Skin of body (tissue), 2 donors: ENCODE data around the gene ZNF302. TPM values are rescaled to one million over a fixed set of nuclear protein-coding genes. Genes with fewer than 3 reads are reported as not detected.
"Not testable (repeated sequence)": the region's sequence is repeated elsewhere in the genome, so short reads cannot be mapped to it uniquely, and the experiment has no call there.

Experiments
- DNase-seq: peaks from one replicate; lab custom pipeline; 2025; lab: John Stamatoyannopoulos, UW
- total RNA-seq: library from RNA; depleted of rRNA; stranded (reverse); fragments of >200 nt; gene quantifications from one replicate; pipeline ENCODE4 v1.2.3, GENCODE V29; 2014

The ZNF302 gene
- total RNA-seq, 1 donor from 2014 or later: 28.7 TPM

GRCh38 chr19:34671972-34672371 is 5.5 kb upstream of the ZNF302 start:
- DNase-seq: no peak

- no peak for DNase-seq
These were observed 3.9 kb upstream of the ZNF302 start for GRCh38 chr19:34673590-34673989.

- no peak for DNase-seq
These were observed 2.2 kb upstream of the ZNF302 start for GRCh38 chr19:34675250-34675649.

- DNase-seq: no peak
These were observed 1.6 kb upstream of the ZNF302 start for GRCh38 chr19:34675919-34676318.

GRCh38 chr19:34676697-34677385 is 637 bp upstream of the ZNF302 start, which contains the start of gene SCGB2B2:
TSS of gene SCGB2B2 (minus strand) at chr19:34677159. CDS start at chr19:34594563, 82,596 bp downstream.
- DNase-seq: peak; percentile 88

GRCh38 chr19:34678085-34678412 is 571 bp downstream of the ZNF302 start:
- no peak for DNase-seq

- DNase-seq: no peak
These were observed 943 bp downstream of the ZNF302 start for GRCh38 chr19:34678421-34678820.

GRCh38 chr19:34681478-34681877 is 4.0 kb downstream of the ZNF302 start:
- no peak for DNase-seq

- DNase-seq: not testable (repeated sequence)
These were observed 7.8 kb downstream of the ZNF302 start for GRCh38 chr19:34685266-34685665.

GRCh38 chr19:34686455-34686854 is 9.0 kb downstream of the ZNF302 start:
- DNase-seq: no peak

- no peak for DNase-seq
These were observed 9.9 kb downstream of the ZNF302 start for GRCh38 chr19:34687348-34687747.

- DNase-seq: no peak
These were observed 11.1 kb downstream of the ZNF302 start for GRCh38 chr19:34688592-34688991.

- no peak for DNase-seq
These were observed 12.9 kb downstream of the ZNF302 start for GRCh38 chr19:34690372-34690771.

GRCh38 chr19:34692549-34692948 is 15.1 kb downstream of the ZNF302 start:
- no peak for DNase-seq

- no peak for DNase-seq
These were observed 30.2 kb downstream of the ZNF302 start for GRCh38 chr19:34707661-34708060.

GRCh38 chr19:34711890-34712289 is 34.4 kb downstream of the ZNF302 start:
- no peak for DNase-seq

GRCh38 chr19:34712395-34713261 is 35.1 kb downstream of the ZNF302 start:
- DNase-seq: peak; percentile 56

- no peak for DNase-seq
These were observed 35.8 kb downstream of the ZNF302 start for GRCh38 chr19:34713262-34713637.

- no peak for DNase-seq
These were observed 37.9 kb downstream of the ZNF302 start for GRCh38 chr19:34715357-34715756.

GRCh38 chr19:34722353-34722752 is 44.9 kb downstream of the ZNF302 start:
- no peak for DNase-seq

GRCh38 chr19:34725400-34725799 is 47.9 kb downstream of the ZNF302 start:
- DNase-seq: no peak

GRCh38 chr19:34731019-34731829 is 53.7 kb downstream of the ZNF302 start:
- no peak for DNase-seq
